ENCODE measurements around the gene SAP30.

Gene SAP30

GRCh38 chr4:173370130-173370476 lies 651 bp upstream of the SAP30 start:
- peak; percentile 55 for DNase-seq

- DNase-seq, result peak; percentile 44
Observed at GRCh38 chr4:173371292-173372192, 788 bp downstream of the SAP30 start.

GRCh38 chr4:173374588-173374987 lies 3.8 kb downstream of the SAP30 start:
- no peak for DNase-seq

GRCh38 chr4:173379929-173380328 lies 9.2 kb downstream of the SAP30 start:
- no peak for DNase-seq

GRCh38 chr4:173380987-173381386 lies 10.2 kb downstream of the SAP30 start:
- no peak for DNase-seq

GRCh38 chr4:173381610-173382009 lies 10.9 kb downstream of the SAP30 start:
- no peak for DNase-seq

GRCh38 chr4:173382349-173382748 lies 11.6 kb downstream of the SAP30 start:
- no peak for DNase-seq

- no peak for DNase-seq
Observed at GRCh38 chr4:173386751-173387150, 16.0 kb downstream of the SAP30 start.

GRCh38 chr4:173391701-173392100 lies 20.9 kb downstream of the SAP30 start:
- no peak for DNase-seq

GRCh38 chr4:173397604-173398003 lies 26.9 kb downstream of the SAP30 start:
- DNase-seq, result no peak

- no peak for DNase-seq
Observed at GRCh38 chr4:173398220-173398619, 27.5 kb downstream of the SAP30 start.

GRCh38 chr4:173398779-173399415 lies 28.1 kb downstream of the SAP30 start, which contains the start of gene SCRG1:
SCRG1 (minus strand) TSS chr4:173399116; CDS start chr4:173391414, 7,702 bp downstream.
- no peak for DNase-seq

- no peak for DNase-seq
Observed at GRCh38 chr4:173401063-173401462, 30.3 kb downstream of the SAP30 start.

GRCh38 chr4:173403051-173403450 lies 32.3 kb downstream of the SAP30 start:
- DNase-seq, result no peak

GRCh38 chr4:173404296-173404865 lies 33.6 kb downstream of the SAP30 start:
- no peak for DNase-seq

- no peak for DNase-seq
Observed at GRCh38 chr4:173405840-173406606, 35.3 kb downstream of the SAP30 start.

- no peak for DNase-seq
Observed at GRCh38 chr4:173410079-173410478, 39.3 kb downstream of the SAP30 start.

GRCh38 chr4:173411106-173411693 lies 40.4 kb downstream of the SAP30 start:
- DNase-seq, result no peak

- no peak for DNase-seq
Observed at GRCh38 chr4:173413036-173413435, 42.3 kb downstream of the SAP30 start.

GRCh38 chr4:173414456-173414855 lies 43.7 kb downstream of the SAP30 start:
- DNase-seq, result no peak

GRCh38 chr4:173415092-173415491 lies 44.3 kb downstream of the SAP30 start:
- no peak for DNase-seq

GRCh38 chr4:173415885-173416653 lies 45.3 kb downstream of the SAP30 start:
- no peak for DNase-seq
